Fibroblast of lung (primary cell): Measurements from ENCODE around the gene SH3PXD2A. TPM values are rescaled to one million over a fixed set of nuclear protein-coding genes. Genes with fewer than 3 reads are reported as not detected.

ENCODE experiments used
- DNase-seq, 2 donors: peaks; one replicate each; pipeline versions ENCODE4 v3.0.0 to v3.0.0-alpha.2; 2010; ENCODE audit warnings: low read depth in 2 of 2
- H2AFZ ChIP-seq: 2 replicates; pipeline ENCODE4 v1.5.1; 2012; ENCODE audit warnings: low read length, control low read depth, inconsistent platforms
- H3K27ac ChIP-seq: 2 replicates; pipeline ENCODE4 v1.5.1; 2011; ENCODE audit warnings: low read length, control low read depth; ENCODE audit not compliant: insufficient read depth
- H3K27me3 ChIP-seq: 2 replicates; pipeline ENCODE4 v1.5.1; 2011; ENCODE audit warnings: mild to moderate bottlenecking, low read length; ENCODE audit not compliant: control insufficient read depth, insufficient read depth
- H3K36me3 ChIP-seq: 2 replicates; pipeline ENCODE4 v1.5.1; 2011; ENCODE audit warnings: low read length; ENCODE audit not compliant: control insufficient read depth, insufficient read depth
- H3K4me1 ChIP-seq: 2 replicates; pipeline ENCODE4 v1.5.1; 2011; ENCODE audit warnings: low read length; ENCODE audit not compliant: control insufficient read depth, insufficient read depth; ENCODE audit errors: extremely low read depth
- H3K4me2 ChIP-seq: 2 replicates; pipeline ENCODE4 v1.5.1; 2011; ENCODE audit warnings: low read length, control low read depth; ENCODE audit not compliant: insufficient read depth; ENCODE audit errors: extremely low read depth
- H3K4me3 ChIP-seq, 4 experiments: fragments of 200-600 bp in 1 of 4; sonication (generic) in 1 of 4; replicated peaks in 1 of 4; 2 replicates each; pipeline ENCODE4 v1.5.1; 2011 to 2016; ENCODE audit warnings: low read length in 4 of 4, low read depth in 3 of 4, mild to moderate bottlenecking in 3 of 4, control low read depth in 2 of 4, inconsistent platforms in 1 of 4, mixed read lengths in 1 of 4; ENCODE audit not compliant: insufficient read depth in 1 of 4; ENCODE audit errors: control extremely low read depth in 1 of 4
- H3K79me2 ChIP-seq: 2 replicates; pipeline ENCODE4 v1.5.1; 2012; ENCODE audit warnings: mild to moderate bottlenecking, low read length, inconsistent platforms; ENCODE audit not compliant: control insufficient read depth, insufficient read depth
- H3K9ac ChIP-seq: 2 replicates; pipeline ENCODE4 v1.5.1; 2011; ENCODE audit warnings: mild to moderate bottlenecking, low read length, control low read depth; ENCODE audit not compliant: insufficient read depth
- H3K9me3 ChIP-seq: 2 replicates; pipeline ENCODE4 v1.5.1; 2012; ENCODE audit warnings: low read depth, low read length; ENCODE audit not compliant: control insufficient read depth, insufficient read depth
- H4K20me1 ChIP-seq: 2 replicates; pipeline ENCODE4 v1.5.1; 2011; ENCODE audit warnings: low read length; ENCODE audit not compliant: control insufficient read depth, insufficient read depth; ENCODE audit errors: extremely low read depth
- EZH2 ChIP-seq: IDR thresholded peaks from 2 replicates; pipeline ENCODE4 v1.5.1; 2012; ENCODE audit warnings: low read length, control low read depth, mild to moderate bottlenecking; ENCODE audit errors: missing control alignments
- polyA plus RNA-seq, 2 donors: library from polyadenylated mRNA; depleted of rRNA in 1 of 2; stranded (reverse) in 1 of 2; unstranded in 1 of 2; fragments of >200 nt; gene quantifications; 2 replicates each; pipeline ENCODE4 v1.2.1, GENCODE V29; 2011 to 2012; ENCODE audit warnings: missing spikeins in 1 of 2
- total RNA-seq: library from RNA; depleted of rRNA; stranded (reverse); fragments of >200 nt; gene quantifications from 2 replicates; pipeline ENCODE4 v1.2.1, GENCODE V29; 2014
- TF ChIP-seq, protein P1 (sequence below), 2 donors: IDR thresholded peaks in 1 of 2; conservative IDR thresholded peaks in 1 of 2; 1 replicate in 1 of 2; 2 replicates in 1 of 2; pipeline ENCODE4 v1.5.1; 2011 to 2012; ENCODE audit warnings: low read length in 2 of 2, control low read depth in 1 of 2, inconsistent platforms in 1 of 2, low read depth in 1 of 2, mild to moderate bottlenecking in 1 of 2

SH3PXD2A gene
- total and polyA plus RNA-seq, 2 donors (not counting 1 experiment from before 2014, with no cell fraction given): 25.5 to 33.2 TPM

DNA sequence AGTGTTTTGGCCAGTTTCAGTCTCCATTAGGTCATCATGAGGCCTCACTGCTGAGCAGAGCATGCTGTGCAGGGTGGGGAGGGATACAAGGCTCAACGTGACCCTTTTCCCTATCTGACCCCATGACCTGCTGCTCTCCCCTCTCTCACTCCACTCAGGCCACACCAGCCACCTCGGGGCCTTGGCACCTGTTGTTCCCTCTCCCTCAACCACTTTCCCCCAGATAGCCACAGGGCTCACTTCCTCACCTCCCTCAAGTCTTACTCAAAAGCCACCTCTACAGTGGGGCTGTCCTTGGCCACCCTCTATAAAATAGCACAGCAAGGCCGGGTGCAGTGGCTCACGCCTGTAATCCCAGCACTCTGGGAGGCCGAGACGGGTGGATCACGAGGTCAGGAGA, 13.9 kb downstream of the SH3PXD2A start:
- Histone ChIP-seq H3K9ac (no peak overlapping the region), H3K27ac (no peak overlapping the region), H3K4me1 (peaks cover 15% of the 10 kb centered on the region), H3K79me2 (peaks cover 28% of the 10 kb centered on the region), H2AFZ (no peak overlapping the region), H3K27me3 (no peaks in the 10 kb centered on the region), H4K20me1 (no peaks in the 10 kb centered on the region), H3K4me2 (no peak overlapping the region), H3K4me3 (no peak overlapping the region), H3K36me3 (no peaks in the 10 kb centered on the region), H3K9me3 (no peaks in the 10 kb centered on the region)
- TF ChIP-seq EZH2: no peak
- TF ChIP-seq, protein P1, sequence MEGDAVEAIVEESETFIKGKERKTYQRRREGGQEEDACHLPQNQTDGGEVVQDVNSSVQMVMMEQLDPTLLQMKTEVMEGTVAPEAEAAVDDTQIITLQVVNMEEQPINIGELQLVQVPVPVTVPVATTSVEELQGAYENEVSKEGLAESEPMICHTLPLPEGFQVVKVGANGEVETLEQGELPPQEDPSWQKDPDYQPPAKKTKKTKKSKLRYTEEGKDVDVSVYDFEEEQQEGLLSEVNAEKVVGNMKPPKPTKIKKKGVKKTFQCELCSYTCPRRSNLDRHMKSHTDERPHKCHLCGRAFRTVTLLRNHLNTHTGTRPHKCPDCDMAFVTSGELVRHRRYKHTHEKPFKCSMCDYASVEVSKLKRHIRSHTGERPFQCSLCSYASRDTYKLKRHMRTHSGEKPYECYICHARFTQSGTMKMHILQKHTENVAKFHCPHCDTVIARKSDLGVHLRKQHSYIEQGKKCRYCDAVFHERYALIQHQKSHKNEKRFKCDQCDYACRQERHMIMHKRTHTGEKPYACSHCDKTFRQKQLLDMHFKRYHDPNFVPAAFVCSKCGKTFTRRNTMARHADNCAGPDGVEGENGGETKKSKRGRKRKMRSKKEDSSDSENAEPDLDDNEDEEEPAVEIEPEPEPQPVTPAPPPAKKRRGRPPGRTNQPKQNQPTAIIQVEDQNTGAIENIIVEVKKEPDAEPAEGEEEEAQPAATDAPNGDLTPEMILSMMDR (conservative IDR thresholded peaks at IDR 0.05 in 1 of 2, IDR thresholded peaks at IDR 0.05 in 1 of 2; ENCODE audit: low read depth in 1 of 2, low read length in 2 of 2): no peak
- DNase-seq: no peak

DNA sequence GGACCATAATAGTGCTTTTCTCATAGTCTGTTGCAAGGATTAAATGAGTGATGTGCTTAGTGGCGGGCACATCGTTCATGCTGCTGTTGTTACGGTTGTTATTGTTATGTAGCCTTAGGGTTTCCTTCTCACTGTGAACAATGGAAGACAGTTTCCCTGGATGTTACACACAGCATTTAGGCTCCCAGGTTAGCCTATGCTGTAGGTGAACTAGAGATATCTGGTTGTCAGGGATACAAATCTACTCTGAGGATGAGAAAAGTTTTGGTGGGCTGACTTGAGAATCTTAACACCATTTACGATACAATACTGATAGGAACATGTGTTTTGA, 14.7 kb downstream of the SH3PXD2A start:
- Histone ChIP-seq H3K4me2 (no peak overlapping the region), H3K79me2 (peaks cover 23% of the 10 kb centered on the region), H3K9ac (no peak overlapping the region)

DNA sequence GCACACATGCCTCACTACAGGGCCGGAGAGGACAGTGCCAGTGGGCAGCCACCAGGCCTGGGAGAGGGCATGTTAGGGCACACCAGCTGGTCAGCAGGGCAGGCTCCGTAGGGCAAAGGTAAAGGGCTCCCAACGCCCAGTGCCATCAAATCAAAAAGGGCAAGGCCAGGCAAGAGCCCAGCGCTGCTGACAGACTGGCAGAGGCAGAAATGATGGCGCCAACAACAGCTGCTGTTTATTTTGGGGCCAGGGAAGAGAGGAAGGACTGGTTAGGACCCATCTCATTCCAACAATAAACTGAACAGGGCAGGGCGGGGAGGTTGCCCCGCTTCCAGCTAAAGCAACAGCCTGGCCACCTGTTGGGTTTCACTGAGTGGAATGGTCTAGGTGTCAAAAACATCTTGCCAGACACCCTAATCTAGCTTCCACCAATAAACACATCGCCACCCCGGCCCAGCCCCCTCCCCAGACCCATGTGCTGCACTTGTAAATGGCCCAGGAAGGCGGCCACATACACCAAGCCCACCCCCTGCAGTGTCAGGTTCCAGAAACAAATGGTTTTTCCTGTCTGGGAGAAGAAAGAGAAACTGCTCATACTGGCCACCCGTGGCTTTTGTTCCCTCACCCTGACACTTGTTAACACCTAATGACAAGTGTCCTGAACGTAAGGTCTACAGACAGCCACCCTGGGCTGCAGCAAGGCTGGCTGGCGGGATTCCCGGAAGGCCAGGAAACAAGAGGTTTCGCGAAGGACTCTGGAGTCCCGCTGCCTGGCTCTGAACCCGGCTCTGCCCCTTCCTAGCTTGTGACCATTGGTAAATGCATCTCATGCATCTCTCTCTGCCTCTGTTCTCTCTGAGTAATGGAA, 15.3 kb downstream of the SH3PXD2A start:
- Histone ChIP-seq H2AFZ (no peak overlapping the region), H3K9ac (no peak overlapping the region), H3K4me3 (no peak overlapping the region), H3K4me2 (peak overlapping the region; percentile 25), H3K27ac (no peak overlapping the region), H3K27me3 (no peaks in the 10 kb centered on the region), H4K20me1 (no peaks in the 10 kb centered on the region), H3K36me3 (no peaks in the 10 kb centered on the region), H3K9me3 (no peaks in the 10 kb centered on the region), H3K4me1 (peaks cover 18% of the 10 kb centered on the region), H3K79me2 (peaks cover 22% of the 10 kb centered on the region)
- no peak for TF ChIP-seq EZH2
- TF ChIP-seq, protein P1 (conservative IDR thresholded peaks at IDR 0.05 in 1 of 2, IDR thresholded peaks at IDR 0.05 in 1 of 2; ENCODE audit: low read depth in 1 of 2, low read length in 2 of 2): no peak
- DNase-seq: no peak

More for the DNA sequence above, 14.7 kb downstream of the SH3PXD2A start:
- H3K9me3 ChIP-seq: no peaks in the 10 kb centered on the region
- no peaks in the 10 kb centered on the region for H3K36me3 ChIP-seq
- TF ChIP-seq, protein P1 (conservative IDR thresholded peaks at IDR 0.05 in 1 of 2, IDR thresholded peaks at IDR 0.05 in 1 of 2; ENCODE audit: low read depth in 1 of 2, low read length in 2 of 2): no peak
- no peak for TF ChIP-seq EZH2
- no peak overlapping the region for H3K4me3 ChIP-seq
- H3K4me1 ChIP-seq: peaks cover 15% of the 10 kb centered on the region
- H3K27me3 ChIP-seq: no peaks in the 10 kb centered on the region
- no peaks in the 10 kb centered on the region for H4K20me1 ChIP-seq
- H3K27ac ChIP-seq: no peak overlapping the region
- no peak for DNase-seq
- no peak overlapping the region for H2AFZ ChIP-seq
